ENCODE results near the gene CBL.

The CBL gene

DNA sequence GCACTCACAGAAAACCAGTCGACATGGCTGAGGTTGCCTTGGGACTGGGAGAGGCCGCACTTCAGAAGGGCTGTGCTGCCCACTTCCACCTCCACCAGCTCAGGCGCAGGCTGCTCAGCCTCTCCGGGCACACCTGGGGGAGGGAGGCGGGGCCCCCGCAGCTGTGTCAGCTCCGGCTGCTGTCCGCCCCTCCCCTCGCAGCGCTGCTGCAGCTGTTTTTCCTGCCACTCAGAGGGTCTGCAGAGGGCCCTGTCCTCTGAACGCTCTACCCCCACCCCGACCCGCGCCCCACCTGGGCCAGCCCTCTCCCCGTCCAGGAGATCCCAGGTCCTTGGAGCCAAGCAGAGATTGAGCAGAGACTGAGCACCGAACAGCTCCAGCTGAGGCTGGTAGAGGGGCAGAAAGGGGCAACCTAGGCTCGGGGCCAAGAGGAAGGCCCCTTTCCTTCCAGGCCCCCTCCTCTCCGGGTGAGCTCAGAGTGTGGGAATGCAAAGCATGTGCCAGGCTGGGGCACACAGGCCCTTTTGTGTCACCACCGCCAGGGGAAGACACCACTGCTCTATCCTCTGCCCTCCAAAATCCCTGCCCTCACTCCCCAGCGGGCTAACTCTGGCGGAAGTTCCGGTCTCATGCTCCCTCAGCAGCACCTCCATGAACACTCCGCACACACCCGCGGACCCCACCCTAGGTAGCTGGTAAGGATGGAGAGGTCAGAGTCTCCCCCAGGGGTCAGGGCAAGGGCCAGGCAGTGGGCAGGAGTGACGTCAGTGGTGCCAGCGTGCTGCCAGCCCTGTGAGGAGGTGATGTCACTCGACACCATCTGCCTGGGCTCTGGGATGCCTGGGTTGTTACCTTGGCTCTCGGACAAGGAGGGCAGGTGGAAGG is 109.2 kb downstream of the CBL start:
- DNase-seq = no peak

DNA sequence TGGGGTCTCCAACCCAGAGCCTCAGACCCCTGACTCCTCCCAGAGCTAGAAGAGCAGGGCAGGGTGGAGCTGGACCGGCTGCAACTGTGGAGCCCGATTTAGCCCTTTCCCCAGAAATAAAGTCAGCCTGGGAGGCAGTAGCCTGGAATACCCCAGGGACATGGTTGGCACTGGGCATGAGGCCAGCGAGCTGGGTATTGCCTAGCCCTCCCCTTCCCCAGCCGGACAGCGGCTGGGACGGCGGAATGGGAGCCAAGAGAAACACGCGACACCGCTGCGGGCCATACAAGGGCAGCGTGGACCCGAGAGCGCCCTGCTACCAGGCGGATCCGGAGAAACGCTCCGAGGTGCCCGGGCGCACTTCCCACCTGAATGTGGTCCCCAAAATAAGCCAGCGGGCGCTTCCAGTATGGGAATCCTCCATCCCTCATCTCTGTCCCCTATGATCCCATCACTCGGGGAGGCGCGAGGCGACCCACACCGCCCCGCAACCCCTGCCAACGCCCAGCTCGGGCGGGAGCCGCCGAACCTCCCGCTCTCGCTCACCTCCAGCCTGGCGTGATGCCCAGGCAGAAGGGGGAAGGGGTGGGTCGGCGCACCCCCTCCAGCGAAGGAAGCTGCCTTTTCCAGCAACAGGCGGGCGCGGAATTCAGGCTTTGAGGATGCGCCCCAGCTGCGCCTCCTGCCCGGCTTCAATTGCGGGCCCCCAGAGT is 110.0 kb downstream of the CBL start:
- DNase-seq = no peak

DNA sequence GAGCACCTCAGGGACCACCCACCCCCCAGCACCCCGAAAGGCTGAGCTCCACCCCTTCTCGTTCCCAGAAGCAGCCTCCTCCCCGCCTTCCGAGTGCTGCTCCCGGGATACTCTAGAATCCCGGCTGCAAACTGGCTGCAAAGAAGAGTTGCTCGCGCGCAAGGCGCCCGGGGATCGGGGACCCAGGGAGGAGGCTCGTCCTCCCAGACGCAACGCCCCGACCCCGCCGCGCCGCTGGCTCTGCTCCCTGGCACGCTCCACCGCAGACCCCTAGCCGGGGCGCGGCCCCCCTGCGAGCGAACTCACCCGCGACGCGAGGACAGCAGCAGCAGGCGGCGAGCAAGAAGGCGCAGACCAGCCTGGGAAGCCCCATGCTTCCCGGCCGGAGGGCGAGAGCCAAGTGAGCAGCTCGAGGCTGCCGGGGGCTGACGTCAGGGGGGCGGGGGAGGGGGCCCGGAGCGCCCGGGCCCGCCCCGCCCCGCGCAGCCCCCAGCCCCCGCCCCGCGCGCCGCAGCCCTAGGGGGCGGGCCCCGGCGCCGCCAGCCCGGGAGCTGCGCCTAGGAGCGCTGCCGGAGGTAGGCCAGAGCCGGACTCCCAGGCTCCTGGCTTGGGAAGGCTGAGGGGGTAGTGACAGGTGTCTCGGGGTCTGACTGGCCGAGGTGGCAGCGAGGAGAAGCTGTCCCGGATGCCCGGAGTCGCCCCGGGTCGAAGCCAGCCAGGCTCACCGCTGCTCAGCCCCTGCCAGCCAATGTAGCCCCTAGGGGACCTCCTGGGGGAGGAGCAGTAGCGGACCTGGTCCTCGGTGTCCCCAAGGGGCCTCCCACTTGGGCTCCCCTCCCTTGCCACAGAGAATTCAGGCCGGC is 110.8 kb downstream of the CBL start, which contains the start of gene MCAM:
TSS of gene MCAM (minus strand) at position 402 of the 863 bp plus-strand sequence. CDS start at position 373, 29 bp downstream.
- no peak for DNase-seq

DNA sequence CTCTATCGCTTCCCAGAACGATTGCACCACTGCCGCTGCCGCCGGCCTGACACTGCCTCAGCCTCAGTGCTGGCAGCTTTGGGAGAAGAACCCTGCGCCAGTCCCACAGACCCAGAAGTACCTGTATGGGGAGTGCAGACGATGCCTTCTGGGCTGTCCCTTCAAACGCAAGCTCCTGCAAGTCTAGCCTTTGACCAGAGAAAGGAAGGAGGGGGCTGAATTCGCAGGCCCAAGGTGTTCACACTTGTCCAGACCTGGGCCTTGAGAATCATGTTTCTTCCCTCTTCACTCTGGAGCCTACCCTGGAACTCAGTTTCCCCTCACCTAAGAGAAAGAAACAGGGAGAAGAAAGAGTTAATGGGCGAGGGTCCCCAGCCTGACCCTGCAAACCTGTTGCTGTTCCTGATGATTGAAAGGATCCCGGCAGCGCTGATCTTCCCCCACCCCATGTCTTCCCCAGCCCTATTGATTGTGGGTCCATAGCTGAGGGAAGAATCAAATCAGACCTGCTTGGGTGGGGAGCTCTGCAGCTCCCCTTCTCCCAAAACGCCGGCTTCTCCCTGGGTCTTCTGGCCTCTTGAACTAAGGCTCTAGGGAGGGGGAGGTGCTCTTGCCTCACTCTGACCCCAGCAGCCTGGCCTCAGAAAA is 111.6 kb downstream of the CBL start:
- DNase-seq = no peak

DNA sequence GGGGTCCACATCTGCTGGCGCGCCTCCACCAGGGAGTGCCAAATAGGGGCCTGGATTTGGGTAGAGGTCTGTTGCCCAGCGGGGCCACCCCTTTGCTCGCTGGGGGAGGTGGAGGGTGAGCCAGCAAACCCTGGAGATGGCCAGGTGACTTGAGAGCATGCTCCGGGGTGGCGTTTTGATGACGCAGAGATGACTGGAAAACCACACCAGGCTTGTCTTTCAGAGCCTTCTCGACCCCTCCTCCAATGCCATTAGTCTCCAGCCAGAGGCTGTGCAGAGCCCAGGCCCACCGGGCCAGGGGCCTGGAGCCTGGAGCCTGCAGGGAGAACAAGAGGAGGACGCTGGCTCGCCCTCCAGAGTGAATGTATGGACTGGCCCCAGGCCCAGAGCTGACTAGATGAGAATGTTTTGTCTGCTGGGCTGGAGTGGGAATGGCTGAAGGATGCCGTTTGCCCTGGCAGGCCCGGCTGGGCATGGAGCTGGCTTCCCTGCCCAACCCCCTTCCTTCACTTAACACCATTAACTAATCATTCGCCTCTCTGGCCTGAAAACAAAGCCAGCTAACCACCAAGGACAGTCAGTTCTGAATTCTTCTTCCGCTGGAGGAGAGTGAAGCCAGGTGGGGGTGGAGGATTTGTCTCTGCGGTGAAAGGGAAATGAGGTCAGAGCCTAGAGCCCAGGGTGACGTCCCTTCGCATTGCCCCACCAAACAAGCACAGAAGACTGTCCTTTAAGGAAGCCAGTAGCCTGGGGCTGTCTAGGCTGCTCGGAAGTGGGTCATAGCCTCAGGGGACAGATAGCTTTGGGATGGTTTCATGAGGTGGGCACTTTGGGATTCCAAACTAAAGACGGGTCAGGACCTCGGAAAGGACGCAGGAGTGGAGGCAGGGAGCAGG is 112.3 kb downstream of the CBL start:
- no peak for DNase-seq

DNA sequence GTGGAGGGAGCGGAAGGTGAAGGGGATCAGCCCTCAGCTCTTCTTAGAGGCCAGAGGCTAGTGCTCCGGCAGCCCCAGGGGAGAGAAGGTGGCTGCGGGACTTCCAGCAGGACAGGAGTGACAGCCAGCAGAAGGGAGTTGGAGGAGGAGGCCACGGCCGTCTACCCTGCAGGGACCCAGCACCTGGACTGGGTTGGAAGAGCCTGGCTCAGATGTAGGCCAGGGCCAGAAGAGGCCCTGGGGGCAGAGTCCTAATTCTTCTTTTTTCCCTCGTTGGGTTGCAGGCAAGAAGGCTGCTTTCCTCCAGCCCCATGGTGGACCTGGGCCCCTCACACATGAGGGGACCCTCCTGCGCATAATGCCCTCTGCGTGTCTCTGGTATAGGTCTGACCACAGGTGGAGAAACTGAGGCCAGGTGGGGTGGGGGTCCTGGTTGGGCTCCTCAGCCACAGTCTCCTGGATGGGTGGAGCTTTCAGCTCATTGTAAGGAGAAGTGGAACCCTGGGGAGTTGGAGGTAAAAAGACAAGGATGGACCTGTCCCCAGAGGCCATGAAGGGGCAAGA is 113.1 kb downstream of the CBL start:
- DNase-seq = no peak

DNA sequence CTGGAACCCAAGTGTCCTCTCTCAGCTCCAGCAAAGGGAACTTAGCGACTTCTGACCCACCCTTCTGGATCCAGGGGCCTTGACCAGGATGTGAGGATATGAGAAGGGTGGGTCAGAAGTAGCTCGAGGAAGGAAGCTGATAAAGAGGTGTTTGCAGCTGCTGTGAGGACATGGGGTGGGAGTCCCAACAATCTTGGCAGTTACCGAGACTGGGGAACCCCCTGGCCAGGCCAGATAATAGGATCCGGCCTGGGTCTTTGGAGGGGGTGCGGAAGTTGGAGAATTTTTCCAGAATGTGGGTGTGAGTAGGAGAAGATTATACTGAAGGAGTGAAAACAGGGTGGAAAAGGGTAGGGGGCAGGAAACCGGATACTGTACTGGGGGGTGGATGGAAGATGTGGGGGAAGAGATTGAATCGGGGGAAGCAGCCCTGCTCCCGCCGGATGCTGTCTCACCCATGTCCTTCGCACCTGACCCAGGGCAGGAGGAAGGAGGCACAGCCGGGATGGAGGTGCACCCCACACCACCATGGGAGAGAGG is 113.6 kb downstream of the CBL start:
- DNase-seq = no peak

DNA sequence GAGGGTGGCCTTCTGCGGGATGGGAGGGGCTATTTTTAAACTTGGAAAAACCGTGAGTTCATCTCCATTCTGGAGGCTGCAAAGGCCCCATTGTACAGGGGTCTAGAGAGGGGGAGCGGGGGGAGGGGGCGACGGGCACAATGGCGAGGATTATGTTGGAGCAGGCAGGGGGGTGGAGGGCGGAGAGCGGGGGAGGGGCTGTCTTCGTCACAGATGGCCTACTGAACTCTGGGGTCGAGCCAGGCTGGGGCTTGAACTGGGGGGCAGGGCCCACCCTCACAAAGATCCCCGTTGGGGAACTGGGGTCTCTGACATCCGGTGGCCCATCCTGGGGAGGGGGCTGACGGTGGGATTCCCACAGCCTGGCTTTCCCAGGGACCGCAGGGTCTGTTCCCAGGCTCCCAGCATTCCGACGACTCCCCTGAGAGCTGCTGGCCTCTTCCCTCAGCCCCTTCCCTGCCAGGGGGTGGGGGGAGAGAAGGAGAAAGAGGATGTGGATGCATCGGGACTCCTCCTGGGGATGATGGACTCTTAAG is 114.2 kb downstream of the CBL start:
- no peak for DNase-seq

DNA sequence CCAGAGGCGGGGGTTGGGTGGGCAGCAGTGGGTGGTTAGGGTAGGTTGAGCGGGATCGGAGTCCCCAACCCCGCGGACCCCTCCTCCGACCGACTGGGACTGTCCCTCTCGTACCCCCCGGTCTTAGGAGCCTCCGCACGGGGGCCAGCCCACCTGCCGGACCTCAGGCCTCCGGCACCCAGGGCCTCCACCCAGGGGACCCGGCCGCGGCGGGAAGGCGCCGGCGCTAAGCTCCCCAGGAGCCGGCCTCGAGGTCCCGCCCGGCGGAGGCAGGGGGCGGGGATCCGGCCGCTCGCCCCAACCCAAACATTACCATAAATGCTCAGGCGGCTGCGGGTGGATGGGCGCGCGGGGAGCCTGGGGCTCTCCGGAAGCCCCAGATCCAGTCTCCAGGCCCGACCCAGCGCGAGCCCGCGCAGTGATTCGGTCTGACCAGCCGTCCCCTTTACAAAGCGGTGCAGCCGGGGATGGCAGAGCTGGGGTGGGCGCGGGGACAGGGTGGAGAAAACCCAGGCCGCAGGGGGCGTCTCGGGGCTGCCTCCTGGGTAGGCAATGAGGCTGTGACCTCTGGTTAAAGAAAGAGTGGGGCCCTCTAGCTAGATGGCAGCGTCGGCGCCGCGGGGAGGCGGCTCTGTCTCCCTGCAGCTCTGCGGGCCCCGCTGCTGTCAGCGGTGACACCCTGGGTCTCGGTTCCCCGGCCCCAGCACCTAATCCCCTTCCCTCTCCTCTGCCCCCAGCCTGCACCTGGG is 114.8 kb downstream of the CBL start:
- DNase-seq = no peak

DNA sequence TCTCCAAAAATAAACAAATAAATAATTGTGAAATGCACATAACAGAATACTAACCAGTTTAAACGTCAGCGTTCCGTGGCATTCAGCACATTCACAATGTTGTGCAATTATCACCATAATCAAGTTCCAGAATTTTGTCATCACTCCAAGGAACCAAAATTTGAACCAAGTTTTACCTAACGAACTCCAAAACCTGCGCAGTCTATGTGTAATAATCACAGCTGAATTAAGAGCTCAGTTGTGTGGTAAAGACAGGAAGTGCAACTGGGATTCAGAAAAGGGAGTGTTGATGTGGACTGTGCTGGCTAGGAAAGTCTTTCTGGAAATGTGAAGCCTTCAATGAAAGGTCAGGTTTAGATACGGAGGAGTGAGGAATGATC is 116.2 kb downstream of the CBL start:
- DNase-seq = no peak

DNA sequence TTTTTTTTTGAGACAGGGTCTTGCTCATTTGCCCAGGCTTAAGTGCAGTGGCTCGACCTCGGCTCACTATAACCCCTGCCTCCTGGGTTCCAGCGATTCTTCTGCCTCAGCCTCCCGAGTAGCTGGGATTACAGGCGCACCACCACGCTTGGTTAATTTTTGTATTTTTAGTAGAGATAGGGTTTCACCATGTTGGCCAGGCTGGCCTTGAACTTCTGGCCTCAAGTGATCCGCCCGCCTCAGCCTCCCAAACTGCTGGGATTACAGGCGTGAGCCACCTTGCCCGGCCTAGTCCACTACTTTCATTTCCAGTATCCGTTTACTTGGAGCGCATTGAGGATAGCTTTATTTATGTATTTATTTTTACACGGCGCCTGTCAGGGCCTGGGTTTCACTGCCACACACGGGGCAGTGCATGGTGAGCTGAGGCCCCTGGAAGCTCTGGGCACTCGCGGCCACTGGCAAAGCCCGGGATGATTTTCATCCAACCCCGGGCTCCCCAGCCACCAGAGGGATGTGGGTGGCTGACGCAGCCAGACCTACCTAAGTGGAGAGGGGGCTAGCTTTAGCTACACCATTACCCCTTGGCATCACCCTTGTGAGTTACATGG is 116.9 kb downstream of the CBL start:
- no peak for DNase-seq

DNA sequence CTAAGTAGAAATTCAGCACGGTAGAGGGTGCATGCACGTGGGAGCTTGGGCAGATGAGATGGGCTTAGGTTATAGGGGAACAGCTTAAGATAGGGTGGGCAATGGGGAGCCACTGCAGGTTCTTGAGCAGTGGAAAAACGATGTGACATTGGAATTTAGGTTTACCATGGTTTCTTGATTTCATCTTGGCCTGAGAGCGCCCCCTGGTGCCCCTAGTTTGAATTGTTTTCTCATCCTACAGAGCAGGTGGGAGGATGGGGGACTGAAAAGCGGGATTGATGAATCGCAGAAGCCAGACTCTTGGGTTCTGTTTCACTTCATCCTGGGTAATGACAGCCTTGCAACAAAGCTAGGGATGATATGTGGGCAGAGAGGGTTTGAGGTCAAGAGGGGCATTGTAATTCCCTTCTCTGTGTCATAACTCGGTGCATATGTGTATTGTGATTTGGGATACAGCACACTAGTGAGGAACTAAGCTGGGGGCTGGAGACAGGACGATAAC is 117.4 kb downstream of the CBL start:
- DNase-seq = peak; percentile 54

DNA sequence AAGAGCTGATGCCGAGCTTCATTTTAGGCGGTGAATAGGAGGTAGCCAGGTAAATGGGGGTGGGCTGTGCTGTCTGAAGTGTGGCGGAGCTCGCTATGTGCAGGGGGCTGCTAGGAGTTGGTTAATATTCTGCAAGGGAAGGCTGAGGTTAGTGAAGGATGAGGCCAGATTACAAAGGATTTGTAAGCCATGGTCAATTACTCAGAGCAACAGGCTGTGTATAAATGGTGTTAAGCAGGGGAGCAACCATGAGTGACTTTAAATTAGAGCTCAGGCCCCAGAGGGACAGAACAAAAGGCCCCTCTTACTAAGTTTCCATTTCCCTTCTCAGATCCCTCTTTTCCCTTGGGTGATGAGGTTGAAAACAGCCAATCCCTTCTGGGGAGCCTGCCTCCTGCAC is 118.0 kb downstream of the CBL start:
- DNase-seq = no peak

DNA sequence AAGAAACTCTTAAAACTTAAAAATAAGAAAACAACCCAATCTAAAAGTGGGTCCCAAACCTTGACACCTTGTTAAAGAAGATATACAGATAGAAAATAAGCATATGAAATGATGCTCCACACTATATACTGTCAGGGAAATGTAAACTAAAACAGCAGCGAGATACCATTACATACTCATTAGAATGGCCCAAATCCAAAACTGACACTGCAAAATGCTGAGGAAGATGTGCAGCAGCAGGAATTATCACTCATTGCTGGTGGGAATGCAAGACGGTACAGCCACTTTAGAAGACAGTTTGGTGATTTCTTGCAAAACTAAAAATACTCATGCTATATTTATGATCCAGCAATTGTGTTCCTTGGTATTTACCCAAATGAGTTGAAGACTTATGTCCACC is 123.2 kb downstream of the CBL start:
- no peak for DNase-seq

DNA sequence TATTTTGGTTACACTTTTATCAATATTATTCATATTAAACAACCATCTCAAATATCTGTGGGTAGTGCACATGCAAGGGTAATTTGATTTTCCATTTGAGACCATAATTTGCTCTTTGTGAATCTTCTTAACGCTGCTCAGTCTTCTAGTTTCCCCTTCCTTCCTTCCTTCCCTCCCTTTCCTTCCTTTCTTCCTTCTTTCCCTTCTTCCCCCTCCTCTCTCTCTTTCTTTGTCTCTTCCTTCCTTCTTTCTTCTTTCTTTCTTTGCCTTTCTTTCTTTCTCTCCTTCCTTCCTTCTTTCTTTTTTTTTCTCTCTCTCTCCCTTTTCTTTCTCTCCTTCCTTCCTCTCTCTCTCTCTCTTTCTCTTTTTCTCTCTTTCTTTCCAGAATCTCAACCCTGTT is 124.1 kb downstream of the CBL start:
- no peak for DNase-seq

DNA sequence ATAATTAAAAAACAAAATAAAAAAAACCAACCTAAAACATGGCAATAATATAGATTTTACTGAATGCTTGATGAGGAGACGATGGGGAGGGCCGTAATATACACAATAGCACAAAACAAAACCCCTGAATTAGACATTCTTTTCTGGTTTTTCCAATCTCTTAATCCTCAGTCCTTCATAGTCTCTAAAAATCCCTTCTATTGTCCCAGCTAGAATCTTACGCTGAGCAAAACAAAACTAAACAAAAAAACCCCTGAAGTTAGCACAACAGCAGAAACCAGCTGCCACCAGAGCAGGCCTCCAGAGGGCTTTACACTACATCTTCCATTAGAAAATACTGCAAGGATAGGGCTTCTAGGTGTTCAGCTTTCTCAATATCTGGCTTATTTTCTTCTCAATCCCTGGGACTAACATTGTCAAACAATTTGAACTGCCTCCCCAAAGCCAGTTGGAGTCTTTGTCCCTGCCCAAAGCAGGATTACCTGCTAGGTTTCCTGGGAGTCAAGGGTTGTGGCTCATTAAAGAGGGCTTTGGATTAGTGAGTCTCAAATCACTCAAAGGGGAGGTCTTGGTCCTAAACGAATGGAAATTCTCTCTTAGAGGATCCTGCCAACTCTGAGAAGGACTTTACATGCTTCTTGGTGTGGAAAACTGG is 126.1 kb downstream of the CBL start:
- no peak for DNase-seq

DNA sequence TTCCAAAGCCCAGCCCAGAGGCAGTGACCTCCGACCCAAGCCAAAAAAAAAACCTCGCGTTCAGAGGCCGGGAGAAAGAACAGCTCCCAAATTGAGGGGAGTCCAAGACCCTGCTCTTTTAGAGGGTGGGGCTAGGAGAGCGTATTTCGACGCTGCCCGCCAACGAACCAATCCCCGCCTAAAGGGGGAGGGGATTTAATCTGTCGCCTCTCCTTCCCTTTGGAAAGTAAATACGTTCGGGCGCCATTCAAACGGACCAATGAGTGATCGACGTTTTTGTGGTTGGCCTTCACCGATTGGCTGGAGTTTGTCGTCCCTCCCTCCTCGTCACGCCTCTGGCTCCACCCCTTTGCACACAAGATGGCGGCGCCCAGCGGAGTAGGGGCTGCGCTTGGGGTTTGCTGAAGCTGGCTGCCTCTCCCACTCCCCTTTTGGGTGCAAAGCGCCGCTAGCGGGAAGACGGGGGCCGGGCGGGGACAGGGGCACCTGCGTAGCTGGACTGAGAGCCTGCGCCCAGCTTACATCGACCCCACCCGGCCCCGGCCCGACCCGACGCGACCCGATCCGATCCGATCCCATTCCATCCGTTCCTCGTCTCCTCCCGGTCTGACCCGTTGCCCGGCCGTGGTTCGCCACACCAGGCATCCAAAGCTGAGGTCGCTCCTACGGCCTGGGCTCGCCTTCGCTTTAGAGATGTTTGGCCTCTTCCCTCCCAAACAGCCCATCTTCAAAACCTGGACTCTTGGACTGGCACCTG is 128.2 kb downstream of the CBL start, which contains the start of gene RNF26:
TSS of gene RNF26 (plus strand) at position 354 of the 757 bp plus-strand sequence. CDS start 596 bp downstream, outside the sequence.
- DNase-seq = peak; percentile 89
